Progenitor cell of endocrine pancreas (in vitro differentiated cells): ENCODE measurements around the gene PGA3. TPM values are rescaled to one million over a fixed set of nuclear protein-coding genes. Genes with fewer than 3 reads are reported as not detected.
A peak's percentile ranks its signal among the peaks of the same experiment; 100 is the strongest.
"Not testable (repeated sequence)": the region's sequence is repeated elsewhere in the genome, so short reads cannot be mapped to it uniquely, and the experiment has no call there.

Experiments used
- DNase-seq: peaks from one replicate; pipeline ENCODE4 v3.0.0; 2021; ENCODE audit warnings: low spot score; ENCODE audit not compliant: unreplicated experiment
- H3K27ac Mint-ChIP-seq: 2 replicates; pipeline ENCODE4 v1.8.0; 2021; ENCODE audit warnings: mild to moderate bottlenecking, moderate library complexity, mixed read lengths
- H3K27me3 Mint-ChIP-seq: 2 replicates; pipeline ENCODE4 v1.8.0; 2021; ENCODE audit warnings: mixed read lengths
- H3K36me3 Mint-ChIP-seq: 2 replicates; pipeline ENCODE4 v1.8.0; 2022; ENCODE audit warnings: mixed read lengths; ENCODE audit not compliant: insufficient read depth
- H3K4me1 Mint-ChIP-seq: 2 replicates; pipeline ENCODE4 v1.8.0; 2021; ENCODE audit warnings: low read depth, mixed read lengths
- H3K4me3 Mint-ChIP-seq: 2 replicates; pipeline ENCODE4 v1.8.0; 2021; ENCODE audit warnings: low read depth, mild to moderate bottlenecking, moderate library complexity, mixed read lengths
- H3K9me3 Mint-ChIP-seq: 2 replicates; pipeline ENCODE4 v1.8.0; 2021; ENCODE audit warnings: low read depth, mixed read lengths
- long read RNA-seq: library from polyadenylated mRNA; unstranded; transcript quantifications from one replicate; pipeline ENCODE4 v2.0.0, GENCODE V29; 2020
- total RNA-seq: library from RNA; stranded (reverse); gene quantifications from 2 replicates; pipeline ENCODE4 v1.2.1, GENCODE V29; 2021
- TF ChIP-seq, protein P1 (sequence below): fragments of 200-600 bp; sonication (generic); IDR thresholded peaks from one replicate; pipeline ENCODE4 v1.5.0; 2021; ENCODE audit warnings: antibody characterized with exemption, mild to moderate bottlenecking; ENCODE audit not compliant: unreplicated experiment

PGA3 gene
- total RNA-seq: not detected in 2 replicates
- long read RNA-seq: 0 reads

DNA sequence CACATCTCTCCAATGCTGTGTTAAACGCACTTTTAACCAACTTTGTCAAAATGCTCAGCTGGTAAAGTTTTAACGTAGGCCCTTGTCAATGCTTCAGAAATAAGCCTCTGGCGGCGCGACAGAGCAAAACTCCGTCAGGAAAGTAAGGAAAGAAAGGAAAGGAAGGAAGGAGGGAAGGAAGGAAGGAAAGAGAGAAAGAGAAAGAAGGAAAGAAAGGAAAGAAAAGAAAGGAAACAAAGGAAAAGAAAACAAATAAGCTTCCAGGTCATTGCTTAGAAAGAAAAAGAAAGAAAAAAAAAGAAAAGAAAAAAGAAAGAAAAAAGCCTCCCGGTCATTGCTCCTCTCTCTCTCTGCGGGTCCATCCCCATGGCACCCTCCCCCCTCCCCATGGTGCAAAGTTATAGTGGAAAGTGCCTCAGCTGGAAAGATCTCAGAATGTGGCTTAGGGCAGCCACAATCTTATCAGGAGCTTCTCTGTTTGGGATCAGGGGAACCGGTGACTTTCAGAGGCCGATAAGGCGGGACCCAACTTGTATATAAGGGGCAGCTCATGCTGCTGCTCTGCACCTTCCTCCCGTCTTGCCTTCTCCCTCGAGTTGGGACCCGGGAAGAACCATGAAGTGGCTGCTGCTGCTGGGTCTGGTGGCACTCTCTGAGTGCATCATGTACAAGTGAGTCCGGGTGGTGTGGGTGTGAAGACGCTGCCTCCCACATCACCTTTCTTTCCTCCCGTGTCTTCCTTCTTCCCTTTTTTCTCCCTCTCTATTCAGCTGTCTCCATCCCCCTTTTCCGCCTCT, at the start of gene PGA3:
PGA3 (plus strand) TSS at position 566 of the 797 bp plus-strand sequence; CDS start at position 616, 50 bp downstream.
- not testable (repeated sequence) for H3K4me3 Mint-ChIP-seq, H3K9me3 Mint-ChIP-seq, H3K36me3 Mint-ChIP-seq

DNA sequence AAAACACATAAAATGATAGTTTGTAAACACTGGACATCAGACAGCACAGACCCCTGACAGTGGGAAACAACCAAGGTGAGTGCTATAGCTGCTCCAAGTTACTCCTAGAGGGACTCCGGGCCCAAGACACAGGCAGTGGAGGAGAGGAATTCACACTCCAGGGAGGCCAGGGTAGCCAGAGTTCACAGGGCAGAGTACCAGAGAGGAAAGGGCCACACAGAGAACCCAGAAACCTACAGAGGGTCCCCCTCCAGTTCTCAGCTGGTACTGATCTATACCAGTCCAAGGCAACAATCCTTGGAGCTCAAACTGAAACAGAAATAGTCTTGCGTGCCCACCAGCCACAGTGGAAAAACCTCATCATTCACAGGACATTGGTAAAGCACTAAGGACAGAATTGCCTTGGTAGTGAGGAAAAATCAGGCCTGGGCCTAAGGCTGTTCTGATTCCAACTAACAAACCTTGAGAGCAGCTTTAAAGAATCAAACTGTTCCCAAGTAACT, 49.7 kb upstream of the PGA3 start:
- Mint-ChIP-seq H3K27me3 (no peaks in the 10 kb centered on the region), H3K36me3 (peaks cover 20% of the 10 kb centered on the region), H3K27ac (peak overlapping the region; percentile 63), H3K4me1 (peaks cover 54% of the 10 kb centered on the region), H3K9me3 (peaks cover 13% of the 10 kb centered on the region), H3K4me3 (no peak overlapping the region)
- TF ChIP-seq, protein P1, sequence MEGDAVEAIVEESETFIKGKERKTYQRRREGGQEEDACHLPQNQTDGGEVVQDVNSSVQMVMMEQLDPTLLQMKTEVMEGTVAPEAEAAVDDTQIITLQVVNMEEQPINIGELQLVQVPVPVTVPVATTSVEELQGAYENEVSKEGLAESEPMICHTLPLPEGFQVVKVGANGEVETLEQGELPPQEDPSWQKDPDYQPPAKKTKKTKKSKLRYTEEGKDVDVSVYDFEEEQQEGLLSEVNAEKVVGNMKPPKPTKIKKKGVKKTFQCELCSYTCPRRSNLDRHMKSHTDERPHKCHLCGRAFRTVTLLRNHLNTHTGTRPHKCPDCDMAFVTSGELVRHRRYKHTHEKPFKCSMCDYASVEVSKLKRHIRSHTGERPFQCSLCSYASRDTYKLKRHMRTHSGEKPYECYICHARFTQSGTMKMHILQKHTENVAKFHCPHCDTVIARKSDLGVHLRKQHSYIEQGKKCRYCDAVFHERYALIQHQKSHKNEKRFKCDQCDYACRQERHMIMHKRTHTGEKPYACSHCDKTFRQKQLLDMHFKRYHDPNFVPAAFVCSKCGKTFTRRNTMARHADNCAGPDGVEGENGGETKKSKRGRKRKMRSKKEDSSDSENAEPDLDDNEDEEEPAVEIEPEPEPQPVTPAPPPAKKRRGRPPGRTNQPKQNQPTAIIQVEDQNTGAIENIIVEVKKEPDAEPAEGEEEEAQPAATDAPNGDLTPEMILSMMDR: no peak
- no peak for DNase-seq

More for the DNA sequence above, at the start of gene PGA3:
- peaks cover 22% of the 10 kb centered on the region for H3K27me3 Mint-ChIP-seq
- H3K4me1 Mint-ChIP-seq, H3K27ac Mint-ChIP-seq, DNase-seq: not testable (repeated sequence)

DNA sequence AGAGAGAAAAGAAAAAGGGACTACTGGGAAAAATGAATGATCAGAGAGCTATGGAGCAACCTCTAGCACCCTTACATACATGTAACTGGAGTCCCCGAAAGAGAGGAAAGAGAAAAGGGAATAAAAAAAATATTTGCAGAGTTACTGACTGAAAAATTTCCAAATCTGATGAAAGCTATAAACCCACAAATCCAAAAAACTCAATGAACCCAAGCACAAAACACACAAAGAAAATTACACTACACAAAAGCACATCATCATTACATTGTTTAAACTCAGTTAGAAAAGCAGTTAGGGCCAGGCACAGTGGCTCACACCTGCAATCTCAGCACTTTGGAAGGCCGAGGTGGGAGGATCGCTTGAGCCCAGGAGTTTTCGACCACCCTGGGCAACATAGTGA, 48.8 kb upstream of the PGA3 start:
- H3K4me3 Mint-ChIP-seq: no peak overlapping the region

DNA sequence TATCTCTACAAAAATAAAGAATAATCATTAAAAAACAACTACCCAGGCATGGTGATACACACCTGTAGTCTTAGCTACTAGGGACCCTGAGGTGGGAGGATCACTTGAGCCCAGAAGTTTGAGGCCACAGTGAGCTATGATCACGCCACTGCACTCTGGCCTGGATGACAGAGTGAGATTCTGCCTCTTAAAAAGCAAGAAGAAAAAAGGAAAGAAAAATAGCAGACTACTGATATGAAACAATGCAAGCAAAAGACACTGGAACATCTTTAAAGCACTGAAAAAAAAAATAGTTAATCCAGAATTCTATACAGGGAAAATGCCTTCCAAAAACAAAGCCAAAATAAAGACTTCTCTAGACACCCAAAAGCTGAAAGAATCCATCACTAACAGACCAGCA, 48.0 kb upstream of the PGA3 start:
- TF ChIP-seq, protein P1: no peak
- Mint-ChIP-seq H3K27ac (no peak overlapping the region), H3K36me3 (peaks cover 20% of the 10 kb centered on the region), H3K27me3 (no peaks in the 10 kb centered on the region), H3K9me3 (peaks cover 13% of the 10 kb centered on the region), H3K4me3 (no peak overlapping the region), H3K4me1 (peaks cover 55% of the 10 kb centered on the region)
- no peak for DNase-seq

More for the DNA sequence above, 48.8 kb upstream of the PGA3 start:
- no peak for DNase-seq
- Mint-ChIP-seq H3K27ac (peak overlapping the region; percentile 63), H3K4me1 (peaks cover 57% of the 10 kb centered on the region), H3K36me3 (peaks cover 20% of the 10 kb centered on the region), H3K9me3 (peaks cover 13% of the 10 kb centered on the region), H3K27me3 (no peaks in the 10 kb centered on the region)
- TF ChIP-seq, protein P1: no peak

DNA sequence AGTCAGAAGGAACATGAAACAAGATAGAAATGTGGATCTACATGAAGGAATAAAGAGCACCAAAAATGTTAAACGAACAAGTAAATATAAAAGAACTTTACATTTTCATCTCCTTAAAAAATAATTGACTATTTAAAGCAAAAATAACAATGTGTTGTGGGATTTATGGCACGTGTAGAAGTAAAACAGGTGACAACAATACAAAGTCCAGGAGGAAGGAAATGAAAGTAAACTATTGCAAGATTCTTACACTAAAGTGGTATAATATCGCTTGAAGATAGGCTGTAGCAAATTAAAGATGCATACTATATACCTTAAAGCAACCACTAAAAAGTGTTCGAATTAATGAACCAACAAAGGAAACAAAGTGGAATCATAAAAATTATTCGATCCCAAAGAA, 47.6 kb upstream of the PGA3 start:
- Mint-ChIP-seq H3K4me3 (no peak overlapping the region), H3K27me3 (no peaks in the 10 kb centered on the region), H3K9me3 (peaks cover 13% of the 10 kb centered on the region), H3K36me3 (peaks cover 20% of the 10 kb centered on the region), H3K4me1 (peaks cover 53% of the 10 kb centered on the region), H3K27ac (no peak overlapping the region)
- no peak for DNase-seq
- TF ChIP-seq, protein P1: no peak
